ENCODE results near the gene TBC1D8B.

GRCh38 chrX:106862972-106863688, 60.7 kb downstream of the TBC1D8B start:
- no peak for TF ChIP-seq EP300 (IDR thresholded peaks at IDR 0.05; ENCODE audit: borderline replicate concordance in 1 of 2, low read depth in 1 of 2, low read length in 1 of 2)
- peak; percentile 72 for TF ChIP-seq CTCF (IDR thresholded peaks at IDR 0.05)
- TF ChIP-seq EZH2phosphoT487 (IDR thresholded peaks at IDR 0.05; ENCODE audit: borderline replicate concordance, low read depth): no peak
- TF ChIP-seq SIN3A (IDR thresholded peaks at IDR 0.05; ENCODE audit: borderline replicate concordance, low read depth, low read length): no peak
- no peak for TF ChIP-seq USF2 (IDR thresholded peaks at IDR 0.05; ENCODE audit: borderline replicate concordance, low read depth, low read length)
